AG09319 (cell line): Measurements from ENCODE around the gene NPY5R.

ENCODE experiments used
- DNase-seq: peaks from one replicate; pipeline ENCODE4 v3.0.0-alpha.2; 2010; ENCODE audit warnings: low read depth; ENCODE audit errors: extremely low read depth
- CTCF ChIP-seq: IDR thresholded peaks from 2 replicates; pipeline ENCODE4 v1.5.1; 2011; ENCODE audit warnings: low read depth, mild to moderate bottlenecking, inconsistent platforms, low read length, moderate library complexity

Gene NPY5R

GRCh38 chr4:163384926-163385325 is 41.2 kb downstream of the NPY5R start:
- TF ChIP-seq CTCF = no peak
- DNase-seq = no peak

- no peak for TF ChIP-seq CTCF
These were observed 41.8 kb downstream of the NPY5R start for GRCh38 chr4:163385466-163385865.

GRCh38 chr4:163391756-163392155 is 48.1 kb downstream of the NPY5R start:
- no peak for DNase-seq
- no peak for TF ChIP-seq CTCF

More at GRCh38 chr4:163385466-163385865, 41.8 kb downstream of the NPY5R start:
- no peak for DNase-seq

- no peak for DNase-seq
- TF ChIP-seq CTCF = no peak
These were observed 48.6 kb downstream of the NPY5R start for GRCh38 chr4:163392328-163392727.

GRCh38 chr4:163393471-163393870 is 49.8 kb downstream of the NPY5R start:
- no peak for TF ChIP-seq CTCF
- no peak for DNase-seq

GRCh38 chr4:163395055-163395454 is 51.4 kb downstream of the NPY5R start:
- no peak for TF ChIP-seq CTCF
- no peak for DNase-seq

- no peak for DNase-seq
- no peak for TF ChIP-seq CTCF
These were observed 52.1 kb downstream of the NPY5R start for GRCh38 chr4:163395758-163396157.
